HG03108 (cell line): ENCODE results near the gene RRAD.

Experiments used
- ATAC-seq: cut with Tn5 transposase; IDR thresholded peaks from one replicate; pipeline ENCODE4 v1.9.1; 2021; ENCODE audit warnings: moderate library complexity; ENCODE audit not compliant: unreplicated experiment

RRAD gene

GRCh38 chr16:66885491-66885890 is 39.8 kb downstream of the RRAD start:
- ATAC-seq = no peak

GRCh38 chr16:66882702-66883101 is 42.6 kb downstream of the RRAD start:
- ATAC-seq = no peak

- ATAC-seq = no peak
Observed at GRCh38 chr16:66881964-66882508, 43.3 kb downstream of the RRAD start.

- ATAC-seq = no peak
Observed at GRCh38 chr16:66881560-66881959, 43.8 kb downstream of the RRAD start.

GRCh38 chr16:66881014-66881417 is 44.3 kb downstream of the RRAD start:
- ATAC-seq = no peak

GRCh38 chr16:66880288-66881013 is 44.9 kb downstream of the RRAD start, which contains the start of gene PDP2:
Gene PDP2 (plus strand): TSS chr16:66880515. CDS start chr16:66884285, 3,770 bp downstream.
- ATAC-seq = peak; percentile 92

GRCh38 chr16:66878067-66878466 is 47.3 kb downstream of the RRAD start:
- ATAC-seq = no peak

GRCh38 chr16:66874079-66874775 is 51.1 kb downstream of the RRAD start:
- ATAC-seq = no peak

- ATAC-seq = no peak
Observed at GRCh38 chr16:66873685-66874055, 51.7 kb downstream of the RRAD start.

- peak; percentile 72 for ATAC-seq
Observed at GRCh38 chr16:66872943-66873684, 52.2 kb downstream of the RRAD start.

GRCh38 chr16:66872559-66872942 is 52.8 kb downstream of the RRAD start:
- no peak for ATAC-seq

- ATAC-seq = no peak
Observed at GRCh38 chr16:66871840-66872239, 53.5 kb downstream of the RRAD start.
